SK-N-DZ (cell line): ENCODE measurements around the gene LGALS4.
A peak's percentile ranks its signal among the peaks of the same experiment; 100 is the strongest.
"Not testable (repeated sequence)": the region's sequence is repeated elsewhere in the genome, so short reads cannot be mapped to it uniquely, and the experiment has no call there.

Source experiments
- DNase-seq: peaks from one replicate; pipeline ENCODE4 v3.0.0-alpha.2; 2015; ENCODE audit warnings: low spot score

Gene LGALS4

DNA sequence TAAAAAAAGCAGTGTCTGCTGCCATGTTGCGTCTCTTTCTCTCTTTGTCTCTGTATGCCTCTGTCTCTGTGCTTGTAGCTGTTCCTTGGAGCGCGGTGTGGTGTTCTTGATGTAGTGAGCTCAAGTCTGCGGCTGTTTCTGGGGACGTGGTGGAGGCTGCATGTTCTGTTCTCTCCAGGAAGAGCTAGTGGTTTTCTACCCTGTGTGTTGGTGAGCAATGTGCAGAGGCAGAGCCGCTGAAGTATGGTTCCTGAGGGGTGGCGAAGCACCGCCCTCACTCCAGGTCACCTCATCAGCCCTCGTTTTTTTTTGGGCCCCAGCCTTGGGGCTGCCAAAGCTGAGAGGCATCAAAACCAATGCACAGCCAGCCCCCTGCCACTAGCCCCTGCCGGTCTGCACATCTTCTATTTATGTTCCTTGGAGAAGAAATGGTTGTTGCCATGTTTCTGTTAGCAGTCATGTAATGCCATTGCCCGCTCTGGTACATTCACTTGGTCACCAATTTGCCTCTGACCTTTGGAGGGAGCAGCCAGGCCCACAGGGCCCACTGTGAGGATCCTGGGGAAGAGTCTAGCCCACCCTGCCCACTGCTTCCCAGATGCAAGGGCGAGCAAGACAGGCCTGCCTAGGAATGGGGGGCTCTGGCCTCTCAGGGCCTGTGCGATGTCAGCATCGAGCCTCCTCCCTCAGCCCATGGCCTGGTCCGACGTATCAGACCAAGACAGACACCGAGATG, 29.9 kb upstream of the LGALS4 start:
- DNase-seq: no peak

DNA sequence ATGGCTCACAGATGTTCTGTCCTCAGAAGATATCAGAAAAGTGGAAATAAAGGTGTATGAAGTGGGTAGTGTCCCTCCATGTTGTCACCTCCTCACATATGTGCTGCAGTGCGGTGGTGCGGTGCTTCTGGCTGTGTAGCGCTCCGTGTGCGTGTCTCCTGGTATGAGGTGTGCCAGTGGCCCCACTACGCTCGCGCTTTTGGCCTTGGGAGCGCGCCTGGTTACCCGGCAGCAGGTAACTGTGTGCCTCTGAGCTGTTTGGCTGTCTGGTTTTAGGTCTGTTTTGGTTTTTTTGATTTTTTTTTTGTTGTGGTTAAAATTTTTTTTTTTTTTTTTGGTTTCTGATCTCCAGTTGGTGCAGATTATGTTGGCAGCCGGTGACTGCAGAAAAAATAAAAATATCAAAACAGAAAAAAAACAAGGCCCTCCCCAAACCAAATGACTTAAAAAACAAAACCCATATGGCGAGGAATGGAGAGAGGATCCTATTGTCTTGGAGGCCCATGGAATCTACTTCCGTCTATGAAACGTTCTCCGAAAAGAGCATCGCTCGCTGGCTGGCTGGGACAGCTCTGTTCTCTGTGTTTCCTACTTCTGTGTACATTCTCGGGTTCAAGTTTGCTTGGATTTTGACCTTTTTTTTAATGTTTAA, 29.2 kb upstream of the LGALS4 start:
- no peak for DNase-seq

DNA sequence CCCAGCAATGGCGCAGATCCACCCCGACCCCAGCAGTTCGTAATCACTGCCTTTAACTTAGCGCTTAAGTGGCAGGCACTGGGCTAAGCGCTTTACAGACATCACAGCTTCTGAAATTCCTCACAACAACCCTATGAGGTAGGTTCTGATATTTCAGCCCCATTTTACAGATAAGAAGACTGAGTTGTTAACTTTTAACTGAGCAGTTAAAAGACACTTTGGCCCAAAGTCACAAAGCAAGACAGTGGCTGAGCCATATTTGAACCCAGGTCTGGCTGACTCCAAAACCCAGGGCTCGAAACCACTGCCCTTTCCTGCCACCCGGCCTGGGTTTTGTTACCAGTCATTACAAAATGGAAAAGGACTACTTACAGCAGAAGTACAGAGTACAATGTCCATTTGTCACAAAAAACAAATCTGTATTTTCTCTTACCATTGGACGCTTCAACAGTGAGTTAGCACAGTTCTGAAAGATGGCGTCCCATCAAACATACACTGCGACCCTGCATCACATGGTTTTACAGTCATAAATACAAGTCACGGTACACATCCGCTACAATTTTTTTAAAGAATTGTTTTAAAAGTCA, 28.5 kb upstream of the LGALS4 start:
- no peak for DNase-seq

GRCh38 chr19:38840583-38840968, 27.8 kb upstream of the LGALS4 start:
- DNase-seq: no peak

DNA sequence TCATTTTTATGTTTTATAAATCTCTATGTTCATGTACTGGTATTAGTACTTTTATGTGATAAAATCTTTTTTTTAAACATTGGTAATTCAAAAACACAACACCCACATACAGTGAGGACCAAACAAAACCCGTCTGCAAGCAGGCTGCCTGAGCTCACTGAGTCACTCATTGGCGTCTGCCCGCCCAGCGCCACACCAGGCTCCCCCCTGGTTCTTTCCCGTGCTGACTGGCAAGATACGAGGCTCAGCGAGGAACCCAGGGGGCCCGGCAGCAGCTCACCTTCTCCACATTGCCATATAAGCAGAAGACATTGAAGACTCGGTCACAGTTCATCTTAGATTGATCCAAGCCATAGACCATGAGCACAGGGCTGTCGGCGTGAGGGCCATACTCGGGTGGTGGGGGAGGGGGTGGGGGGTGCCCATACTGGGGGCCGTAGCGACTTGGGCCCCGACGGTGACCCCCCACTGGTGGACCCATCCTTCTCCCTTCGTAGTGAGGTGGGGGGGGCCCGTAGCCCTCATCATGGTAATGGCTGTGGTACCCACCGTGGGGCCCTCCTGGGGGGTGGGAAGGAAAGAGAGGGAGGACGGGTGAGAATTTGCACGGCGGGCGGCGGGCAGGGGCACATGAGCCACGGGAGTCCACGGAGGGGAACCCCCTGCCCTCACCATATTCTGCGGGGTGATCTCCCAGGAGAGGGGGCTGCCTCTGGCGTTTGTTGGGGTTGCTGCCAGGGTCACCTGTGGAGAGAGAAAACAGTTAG, 27.3 kb upstream of the LGALS4 start:
- DNase-seq: no peak

DNA sequence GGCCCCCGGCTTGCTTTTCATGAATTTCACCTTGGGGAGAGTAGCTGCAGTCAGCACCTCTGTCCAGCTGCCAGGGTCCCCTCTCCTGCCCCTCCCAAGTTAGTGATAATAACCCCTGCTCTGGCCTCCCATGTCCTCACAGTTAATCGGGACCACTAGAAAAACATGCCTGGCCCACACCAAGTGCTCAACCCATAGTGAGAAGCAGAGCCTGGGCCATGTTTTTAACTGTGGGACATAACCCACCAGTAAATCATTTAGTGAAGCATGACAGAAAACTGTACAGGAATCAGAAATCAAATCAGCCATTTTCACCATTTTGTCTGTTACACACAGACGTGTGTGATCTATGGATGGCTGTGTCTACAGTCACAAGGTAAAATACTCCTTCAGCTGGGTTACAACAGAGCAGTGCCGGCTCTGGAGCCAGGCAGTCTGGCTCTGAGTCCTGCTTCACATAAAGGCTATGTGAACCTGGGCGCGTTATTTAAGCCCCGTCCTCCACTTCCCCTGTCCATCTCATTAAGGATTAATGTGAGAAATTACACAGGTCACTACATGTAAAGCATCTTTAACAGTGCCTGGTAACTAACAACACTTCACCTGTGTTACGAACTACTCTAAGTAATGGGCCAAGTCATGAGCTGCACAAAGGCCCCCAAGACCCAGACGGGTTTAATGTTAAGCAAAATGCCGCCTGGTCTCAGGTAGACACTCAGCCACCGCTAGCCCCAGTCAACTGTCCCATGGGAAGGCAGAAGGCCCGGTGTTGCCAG, 26.4 kb upstream of the LGALS4 start:
- DNase-seq: no peak

DNA sequence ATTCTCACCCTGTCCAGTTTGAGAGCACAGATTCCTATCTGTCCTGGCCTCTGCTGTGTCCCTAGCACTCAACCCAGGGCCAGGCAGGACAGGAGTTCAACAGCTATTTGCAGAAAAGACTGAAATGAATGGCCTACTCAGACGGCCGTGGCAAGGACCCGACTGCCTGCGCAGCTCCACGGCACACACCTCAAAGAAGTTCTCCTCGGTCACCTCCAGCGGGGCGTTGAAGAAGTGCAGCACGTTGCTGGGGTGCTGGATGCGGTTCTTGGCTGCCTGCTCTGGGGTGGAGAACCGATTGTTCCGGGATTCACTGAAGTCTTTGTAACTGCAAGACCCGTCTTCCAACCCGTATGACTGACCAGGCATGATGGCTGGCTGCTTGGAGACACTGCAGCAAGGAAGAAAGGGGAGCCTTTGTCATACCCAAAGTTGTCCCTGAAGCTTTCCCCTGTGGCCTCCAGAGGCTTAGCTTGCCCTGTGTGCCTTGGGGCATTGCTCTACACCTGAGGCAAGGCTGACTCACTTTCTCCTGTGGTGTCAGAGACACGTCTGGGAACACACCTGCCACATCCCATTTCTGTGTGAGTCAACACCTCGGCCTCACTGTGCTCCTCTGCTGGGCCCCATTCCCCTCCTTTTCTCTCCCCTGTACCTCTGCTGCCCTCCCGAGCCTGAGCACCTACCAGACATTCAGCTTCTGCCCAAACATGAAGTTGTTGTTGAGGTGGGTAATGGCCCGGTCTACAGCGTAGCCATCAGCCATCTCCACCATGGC, 25.7 kb upstream of the LGALS4 start:
- DNase-seq: no peak

DNA sequence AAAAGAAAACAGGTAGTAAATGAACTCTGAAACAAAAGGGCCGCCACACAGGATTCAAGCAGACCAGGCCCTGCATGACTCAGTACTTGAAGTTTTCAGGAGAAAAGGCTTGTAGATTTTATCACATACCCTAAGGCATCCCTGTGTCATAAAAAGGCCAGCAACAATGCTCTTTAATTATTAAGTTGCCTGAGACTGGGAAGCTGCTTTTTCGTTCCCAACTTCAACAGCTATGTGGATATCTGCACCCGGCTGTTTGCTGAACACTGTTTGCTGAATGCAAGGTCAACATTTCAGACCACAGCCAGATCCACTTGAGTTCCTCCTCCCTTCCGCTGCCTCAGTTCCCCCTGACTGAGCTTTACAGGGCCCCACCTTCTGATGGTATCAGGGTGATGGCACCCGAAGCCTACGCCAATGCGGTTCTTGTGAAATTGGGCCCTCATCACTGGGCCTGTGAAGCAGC, 24.9 kb upstream of the LGALS4 start:
- no peak for DNase-seq

DNA sequence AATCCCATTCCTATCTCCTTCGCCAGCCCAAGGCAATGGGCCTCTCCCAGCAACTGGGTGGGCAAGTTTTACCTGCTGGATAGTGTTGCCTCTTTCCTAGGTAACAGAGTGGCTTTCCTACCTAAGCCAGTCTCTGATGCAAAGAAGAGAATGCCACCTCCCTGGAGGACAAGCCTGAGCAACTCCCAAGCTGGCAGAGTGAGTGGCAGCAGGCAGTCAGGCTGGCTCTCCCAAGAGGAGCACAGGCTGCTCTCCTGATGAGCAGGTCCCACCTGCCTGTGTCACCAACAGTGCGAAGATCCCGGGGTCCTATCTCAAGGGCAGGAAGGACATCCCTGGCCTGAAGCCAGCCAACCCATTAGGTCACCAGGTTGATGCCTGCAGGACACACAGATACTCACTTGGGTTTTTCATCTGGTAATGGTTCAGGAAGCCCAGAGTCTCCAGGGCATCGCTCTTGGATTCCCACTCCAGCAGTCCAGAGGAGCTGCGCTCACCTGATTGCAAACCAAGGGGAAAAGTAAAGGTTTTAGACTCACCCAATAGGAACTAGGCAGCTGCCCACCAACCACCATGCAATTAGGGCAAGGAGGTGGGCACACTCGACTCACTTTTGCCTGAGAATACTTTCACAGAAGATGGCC, 24.4 kb upstream of the LGALS4 start:
- DNase-seq: no peak

DNA sequence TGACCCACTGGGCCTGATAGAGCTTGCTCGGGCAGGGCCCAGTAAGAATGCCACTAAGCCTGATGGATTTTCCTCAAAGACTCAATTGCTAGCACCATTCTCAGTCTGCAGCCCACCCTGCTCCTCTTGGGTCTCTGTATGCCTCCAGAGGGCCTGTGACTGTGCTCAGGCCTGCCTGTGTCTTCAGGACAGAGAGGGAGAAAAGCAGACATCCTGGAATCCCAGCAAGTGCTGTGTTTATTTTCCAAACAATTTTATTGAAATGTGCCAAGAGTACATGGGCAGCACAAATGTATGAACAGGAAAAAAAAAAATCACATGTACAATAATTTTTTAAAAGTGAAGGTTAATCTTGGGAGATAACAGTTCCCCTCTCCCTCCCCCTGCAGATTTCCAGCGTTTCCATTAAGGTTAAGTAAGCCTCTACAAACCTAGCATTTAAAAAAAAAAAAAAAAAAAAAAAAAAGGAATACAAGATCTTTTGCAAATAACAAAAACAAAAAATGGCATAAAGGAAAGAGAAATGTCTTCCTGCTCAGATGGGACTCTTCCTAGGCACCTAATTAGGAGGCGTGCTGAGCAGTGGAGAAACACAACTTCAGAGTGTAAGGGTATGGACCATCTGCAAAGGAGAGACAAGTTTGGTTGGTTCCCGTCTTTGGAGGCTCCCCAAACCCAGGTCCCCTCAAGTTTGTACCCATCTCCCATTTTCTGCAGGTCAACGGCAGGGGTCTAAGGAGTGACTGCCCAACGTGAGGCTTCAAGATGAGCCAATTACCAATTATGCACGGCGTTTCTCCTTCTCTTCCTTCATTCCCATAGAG, 23.6 kb upstream of the LGALS4 start:
- no peak for DNase-seq

DNA sequence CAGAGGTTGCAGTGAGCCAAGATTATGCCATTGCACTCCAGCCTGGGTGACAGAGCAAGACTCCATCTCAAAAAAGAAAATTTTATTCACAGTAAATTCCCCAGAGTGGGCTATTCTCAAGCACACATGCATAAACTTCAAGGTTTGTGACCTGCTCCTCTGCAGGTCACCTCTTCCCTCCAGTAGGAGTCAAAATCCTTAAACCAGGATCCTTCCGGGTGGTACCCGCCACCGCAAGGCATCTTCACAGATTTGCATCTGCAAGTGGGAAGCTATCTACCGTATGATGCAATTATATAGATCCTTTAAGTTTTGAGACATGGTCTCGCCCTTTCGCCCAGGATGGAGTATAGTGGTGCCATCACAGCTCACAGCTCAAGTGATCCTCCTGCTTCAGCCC, 21.8 kb upstream of the LGALS4 start:
- no peak for DNase-seq

DNA sequence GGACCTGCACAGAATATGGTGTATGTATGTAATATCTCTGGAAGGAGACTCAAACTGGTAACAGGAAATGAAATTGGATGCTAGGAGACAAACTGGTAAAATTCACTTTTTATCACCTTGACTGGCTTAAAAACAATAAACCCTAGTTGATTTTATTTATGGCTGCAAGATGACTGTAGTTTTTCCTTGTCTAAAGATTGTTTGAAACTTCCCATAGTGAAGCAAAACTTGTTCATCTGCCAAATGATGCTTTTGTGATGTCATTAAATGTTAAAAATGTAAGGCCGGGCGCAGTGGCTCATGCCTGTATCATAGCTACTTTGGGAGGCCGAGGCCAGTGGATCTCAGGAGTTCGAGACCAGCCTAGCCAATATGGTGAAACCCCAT, 21.4 kb upstream of the LGALS4 start:
- no peak for DNase-seq

DNA sequence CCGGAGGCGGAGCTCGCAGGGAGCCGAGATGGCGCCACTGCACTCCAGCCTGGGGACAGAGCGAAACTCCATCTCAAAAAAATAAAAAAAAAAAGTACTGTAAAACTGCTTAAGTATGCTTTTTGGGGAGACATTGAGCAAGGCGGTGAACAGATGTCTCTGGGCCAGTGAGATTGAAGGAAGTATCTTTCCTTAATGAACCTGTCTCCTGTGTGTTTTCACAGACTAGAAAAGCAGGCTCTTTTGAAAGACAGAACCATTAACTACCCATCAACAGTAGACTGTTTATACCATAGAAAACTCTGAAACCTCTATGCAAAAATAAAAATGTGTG, 20.3 kb upstream of the LGALS4 start:
- DNase-seq: no peak

DNA sequence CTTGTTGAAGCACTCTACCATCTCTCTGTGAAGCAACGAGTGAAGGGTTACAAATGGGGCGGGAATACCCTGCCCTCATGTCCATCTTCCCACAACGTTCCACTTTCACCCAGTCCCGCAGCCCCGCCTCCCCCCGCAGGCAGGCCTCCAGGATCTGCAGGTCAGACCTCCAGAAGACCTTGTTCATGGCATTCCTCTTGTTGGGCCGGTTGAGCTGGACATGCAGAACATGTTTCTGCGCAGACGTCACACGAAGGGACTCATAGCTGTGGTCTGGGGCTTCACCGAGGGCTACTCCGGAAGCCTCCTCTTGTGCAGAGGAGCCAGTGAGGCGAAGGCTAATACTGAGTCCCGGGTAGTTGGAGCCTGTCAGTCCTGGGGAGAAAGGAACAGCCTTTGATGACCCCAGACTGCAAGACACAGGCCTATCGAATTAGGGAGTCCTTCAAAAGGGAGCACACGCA, 18.4 kb upstream of the LGALS4 start:
- DNase-seq: peak; percentile 55

DNA sequence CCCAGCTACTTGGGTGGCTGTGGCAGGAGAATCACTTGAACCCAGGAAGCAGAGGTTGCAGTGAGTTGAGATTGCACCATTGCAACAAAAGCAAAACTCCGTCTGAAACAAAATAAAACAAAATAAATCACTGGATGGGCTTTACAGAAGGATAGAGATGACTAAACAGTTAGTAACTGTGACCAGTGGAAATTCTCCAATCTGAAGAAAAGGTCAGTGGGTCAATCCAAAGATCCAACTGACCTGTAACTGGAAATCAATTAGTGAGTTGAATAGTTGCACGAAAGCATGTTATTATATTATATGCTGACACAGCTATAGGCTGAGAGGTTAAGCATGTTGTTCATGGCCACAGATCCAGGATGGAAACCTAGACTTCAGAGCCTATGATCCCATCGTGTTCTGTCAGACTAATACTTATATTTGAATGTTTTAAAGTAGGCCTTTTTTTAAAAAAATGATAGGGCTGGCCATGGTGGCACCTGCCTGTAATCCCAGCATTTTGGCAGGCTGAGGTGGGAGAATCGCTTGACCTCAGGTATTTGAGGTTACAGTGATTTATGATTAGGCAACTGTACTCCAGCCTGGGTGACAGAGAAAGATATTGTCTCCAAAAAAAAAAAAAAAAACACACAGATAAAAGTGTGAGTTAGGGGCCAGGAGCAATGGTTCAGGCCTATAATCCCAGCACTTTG, 17.4 kb upstream of the LGALS4 start:
- DNase-seq: no peak

DNA sequence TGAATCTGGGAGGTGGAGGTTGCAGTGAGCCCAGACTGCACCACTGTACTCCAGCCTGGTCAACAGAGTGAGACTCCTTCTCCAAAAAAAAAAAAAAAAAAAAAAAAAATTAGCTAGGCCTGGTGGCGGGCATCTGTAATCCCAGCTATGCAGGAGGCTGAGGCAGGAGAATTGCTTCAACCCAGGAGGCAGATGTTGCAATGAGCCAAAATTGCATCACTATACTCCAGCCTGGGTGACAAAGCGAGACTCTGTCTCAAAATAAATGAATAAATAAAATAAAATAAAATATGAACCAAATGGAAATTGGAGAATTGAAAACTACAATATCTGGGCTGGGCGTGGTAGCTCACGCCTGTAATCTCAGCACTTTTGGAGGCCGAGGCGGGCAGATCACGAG, 16.5 kb upstream of the LGALS4 start:
- DNase-seq: not testable (repeated sequence)

DNA sequence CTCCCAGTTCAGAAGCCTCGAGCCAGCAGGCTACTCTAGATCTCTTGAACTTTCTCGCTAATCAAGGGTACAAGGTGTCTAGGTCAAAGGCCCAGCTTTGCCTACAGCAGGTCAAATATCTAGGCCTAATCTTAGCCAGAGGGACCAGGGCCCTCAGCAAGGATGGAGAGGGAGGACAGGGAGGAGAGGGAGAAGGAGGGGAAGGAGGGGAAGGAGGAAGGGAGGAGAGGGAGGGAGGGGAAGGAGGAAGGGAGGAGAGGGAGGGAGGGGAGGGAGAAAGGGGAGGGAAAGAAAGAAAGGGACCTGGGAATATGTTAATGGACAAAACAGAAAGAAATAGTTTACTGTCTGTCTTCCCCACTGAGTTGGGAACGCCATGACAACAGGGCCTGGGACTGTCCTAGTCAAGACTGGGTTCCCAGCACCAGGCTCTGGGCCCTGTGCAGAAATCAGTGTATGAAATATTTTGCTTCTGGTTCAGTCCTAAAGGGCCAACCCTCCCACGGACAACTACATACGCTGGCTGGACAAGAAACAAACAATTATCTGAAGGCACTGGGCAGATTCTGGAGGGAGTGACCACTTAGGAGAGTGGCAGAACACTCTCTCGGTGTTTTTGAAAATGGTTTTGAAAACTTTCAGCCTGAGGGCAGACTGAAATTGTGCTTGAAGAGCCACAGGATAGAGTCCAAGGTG, 14.3 kb upstream of the LGALS4 start:
- DNase-seq: no peak

GRCh38 chr19:38825936-38826335, 13.2 kb upstream of the LGALS4 start:
- DNase-seq: not testable (repeated sequence)
